Measurements from ENCODE around the gene OR6Q1.
"Not testable (repeated sequence)": the region's sequence is repeated elsewhere in the genome, so short reads cannot be mapped to it uniquely, and the experiment has no call there.

Gene OR6Q1

DNA sequence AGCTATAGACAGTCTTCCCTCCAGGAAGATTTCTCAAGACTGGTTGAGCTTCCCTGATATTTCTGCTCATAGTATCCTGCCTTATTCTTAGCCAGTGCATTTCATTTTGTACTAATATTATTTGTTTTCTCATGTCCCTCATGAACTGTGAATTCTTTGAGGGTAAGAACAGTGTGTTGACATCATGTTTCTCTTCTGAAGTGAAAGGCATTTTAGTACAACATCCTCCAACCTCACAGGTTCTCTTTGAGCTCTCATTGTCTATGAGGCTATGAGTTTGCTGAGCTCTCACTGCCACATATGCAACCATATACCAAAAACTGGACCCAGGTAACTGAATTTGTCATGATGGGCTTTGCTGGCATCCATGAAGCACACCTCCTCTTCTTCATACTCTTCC, at the start of gene OR6Q1:
TSS of gene OR6Q1 (plus strand) at position 301 of the 400 bp plus-strand sequence. CDS start at position 301, 0 bp downstream.
- no peak for DNase-seq

DNA sequence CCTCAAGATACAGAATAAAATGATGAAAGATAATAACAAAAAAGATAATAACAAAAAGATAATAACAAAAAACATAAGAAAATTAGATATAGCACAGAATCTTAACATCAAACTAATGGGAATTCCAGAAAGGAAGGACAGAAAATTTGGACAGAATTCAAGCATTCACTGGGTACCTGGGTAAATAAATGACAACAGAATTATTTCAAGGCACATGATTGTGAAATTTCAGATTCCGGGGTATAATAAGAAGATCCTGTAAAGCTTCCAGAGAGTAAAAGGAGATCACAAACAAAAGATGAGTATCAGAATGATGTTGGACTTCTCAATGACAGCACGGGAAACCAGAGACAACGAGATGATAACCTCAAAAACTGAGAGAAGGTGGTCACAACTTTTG, 49.2 kb upstream of the OR6Q1 start:
- DNase-seq: no peak

DNA sequence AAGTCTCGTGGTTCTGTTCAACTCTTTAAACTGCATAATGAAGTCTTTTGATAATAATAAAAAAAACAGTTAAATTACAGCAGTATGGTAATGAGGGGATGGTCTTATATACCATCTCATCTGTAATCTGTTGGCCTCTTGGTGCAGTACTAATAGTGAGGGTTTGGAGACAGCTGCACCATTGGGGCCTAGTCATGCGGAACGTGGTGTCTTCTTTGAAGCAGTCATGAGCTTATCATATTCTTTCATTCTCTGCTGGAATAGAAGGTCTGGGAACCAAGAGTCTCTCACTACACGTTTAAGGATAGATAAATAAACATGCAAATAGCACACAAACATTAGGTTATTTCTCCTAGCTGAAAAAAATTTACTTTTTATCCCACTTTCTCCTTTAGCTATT, 48.0 kb upstream of the OR6Q1 start:
- no peak for DNase-seq

DNA sequence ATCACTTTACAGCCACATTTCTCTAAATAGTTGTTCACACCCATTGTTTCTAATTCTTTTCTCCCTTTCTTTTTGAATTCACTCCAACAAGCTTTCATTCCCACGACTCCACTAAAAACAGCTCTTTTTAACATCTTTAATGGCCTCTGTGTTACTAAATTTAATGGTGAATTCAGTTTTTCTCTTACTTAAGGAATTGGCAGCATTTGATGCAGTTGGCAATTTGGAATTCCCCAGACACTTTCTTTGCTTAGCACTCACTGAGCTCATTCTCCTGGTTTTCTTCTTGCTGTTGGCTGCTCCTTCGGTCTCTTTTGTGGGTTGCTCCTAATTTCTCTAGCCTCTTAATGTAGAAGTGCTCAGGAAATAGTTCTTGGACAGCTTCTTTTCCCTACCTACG, 47.6 kb upstream of the OR6Q1 start:
- DNase-seq: no peak

GRCh38 chr11:57999523-57999922, 31.2 kb upstream of the OR6Q1 start:
- not testable (repeated sequence) for DNase-seq

- DNase-seq: not testable (repeated sequence)
These were observed 30.7 kb upstream of the OR6Q1 start for GRCh38 chr11:58000021-58000420.

DNA sequence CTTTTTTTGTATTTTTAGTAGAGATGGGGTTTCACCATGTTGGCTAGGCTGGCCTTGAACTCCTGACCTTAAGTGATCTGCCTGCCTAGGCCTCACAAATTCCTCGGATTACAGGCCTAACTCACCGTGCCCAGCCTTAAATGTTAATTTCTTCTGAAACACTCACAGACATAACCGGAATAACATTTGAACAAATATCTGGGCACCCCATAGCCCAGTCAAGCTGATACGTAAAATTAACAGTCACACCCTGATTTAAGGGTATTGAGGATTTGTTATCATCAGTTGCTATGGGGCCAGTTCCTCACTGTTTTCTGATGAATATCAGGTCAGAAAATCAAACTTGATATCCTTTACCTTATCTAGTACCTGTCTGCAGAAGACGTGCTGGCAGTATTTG, 30.1 kb upstream of the OR6Q1 start:
- no peak for DNase-seq

GRCh38 chr11:58003036-58003435, 27.7 kb upstream of the OR6Q1 start:
- DNase-seq: no peak

GRCh38 chr11:58003591-58003990, 27.2 kb upstream of the OR6Q1 start:
- DNase-seq: no peak

DNA sequence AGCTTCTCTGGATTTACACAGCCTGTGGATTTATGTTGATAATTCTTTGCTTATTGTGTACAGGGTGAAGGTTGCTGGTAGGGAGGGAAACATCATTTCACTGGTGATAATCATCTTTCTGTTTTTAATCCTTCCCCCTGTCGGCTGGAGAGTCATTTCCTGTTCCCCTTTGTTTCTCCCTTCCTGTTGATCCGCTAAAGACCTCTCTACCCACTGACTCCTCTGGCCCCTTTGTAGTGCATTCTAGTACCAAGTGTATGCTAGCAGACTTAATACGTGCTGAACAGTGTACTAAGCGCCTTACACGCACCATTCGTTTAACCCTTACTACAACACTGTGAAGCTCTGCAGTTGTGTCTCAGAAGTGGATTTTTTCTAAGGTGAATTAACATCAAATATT, 26.1 kb upstream of the OR6Q1 start:
- DNase-seq: no peak

DNA sequence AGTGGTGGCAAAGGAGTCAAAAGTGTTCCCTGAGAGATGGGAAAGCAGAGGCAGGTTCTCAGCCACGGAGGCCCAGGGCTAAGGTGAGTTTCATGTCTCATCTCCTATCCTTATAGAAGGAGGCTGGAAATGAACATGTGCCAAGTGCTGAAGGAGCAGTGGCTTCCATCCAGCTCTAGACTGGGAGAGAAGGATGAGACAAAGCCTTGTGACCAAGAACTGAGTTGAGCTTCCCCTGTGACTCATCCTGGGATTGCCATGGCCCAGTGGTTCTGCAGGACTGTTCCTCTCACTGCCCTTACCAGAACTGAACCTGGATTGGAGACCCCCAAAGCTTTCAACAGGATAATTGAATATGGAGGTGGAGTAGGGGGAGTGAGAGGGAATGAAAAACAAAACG, 23.8 kb upstream of the OR6Q1 start:
- DNase-seq: no peak

GRCh38 chr11:58011771-58012170, 19.0 kb upstream of the OR6Q1 start:
- no peak for DNase-seq

DNA sequence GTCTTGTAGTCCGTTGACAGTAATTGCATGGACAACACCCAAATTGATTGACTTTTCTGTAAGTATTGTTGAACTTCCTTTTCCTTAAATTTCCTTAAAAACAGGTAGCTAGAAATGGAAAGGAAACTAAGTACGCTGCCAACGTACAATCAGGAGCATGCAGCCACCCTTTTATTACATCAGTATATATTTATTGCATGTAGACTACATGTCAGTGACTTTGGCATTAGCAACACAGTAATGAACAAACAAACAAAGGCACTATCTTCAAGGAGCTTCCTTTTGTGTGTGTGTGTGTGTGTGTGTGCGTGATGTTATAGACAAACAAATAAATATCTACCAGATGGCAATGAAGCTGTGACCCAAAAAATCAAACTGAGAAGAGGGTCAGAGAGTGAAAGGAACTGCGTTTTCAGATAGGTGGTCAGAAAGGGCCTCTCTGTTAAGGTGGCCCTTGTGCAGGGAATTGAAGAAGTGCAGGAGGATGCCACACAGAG, 7.3 kb upstream of the OR6Q1 start, which contains the start of gene OR9Q1:
TSS of gene OR9Q1 (plus strand) at position 447 of the 497 bp plus-strand sequence. CDS start 155,564 bp downstream, outside the sequence.
- no peak for DNase-seq

- no peak for DNase-seq
These were observed 6.1 kb upstream of the OR6Q1 start for GRCh38 chr11:58024601-58025091.

- no peak for DNase-seq
These were observed 3.4 kb upstream of the OR6Q1 start for GRCh38 chr11:58027341-58027740.

- DNase-seq: no peak
These were observed 1.9 kb upstream of the OR6Q1 start for GRCh38 chr11:58028687-58029411.

DNA sequence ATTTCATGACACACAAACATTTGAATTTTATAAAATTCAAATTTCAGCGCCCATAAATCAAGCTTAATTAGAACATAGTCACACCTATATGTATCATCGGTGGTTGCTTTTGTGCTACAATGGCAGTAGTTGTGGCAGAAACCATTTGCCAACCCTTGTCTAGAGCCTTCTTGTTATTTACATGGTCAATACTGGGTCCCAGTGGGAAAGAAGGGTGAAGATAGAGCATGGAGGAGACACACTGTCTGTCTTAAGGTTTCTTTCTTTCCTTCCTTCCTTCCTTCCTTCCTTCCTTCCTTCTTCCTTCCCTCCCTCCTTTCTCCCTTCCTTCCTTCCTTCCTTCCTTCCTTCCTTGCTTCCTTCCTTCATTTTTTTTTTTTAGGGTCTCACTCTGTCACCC, 3.7 kb downstream of the OR6Q1 start:
- DNase-seq: no peak

GRCh38 chr11:58039589-58039988, 8.8 kb downstream of the OR6Q1 start:
- no peak for DNase-seq

DNA sequence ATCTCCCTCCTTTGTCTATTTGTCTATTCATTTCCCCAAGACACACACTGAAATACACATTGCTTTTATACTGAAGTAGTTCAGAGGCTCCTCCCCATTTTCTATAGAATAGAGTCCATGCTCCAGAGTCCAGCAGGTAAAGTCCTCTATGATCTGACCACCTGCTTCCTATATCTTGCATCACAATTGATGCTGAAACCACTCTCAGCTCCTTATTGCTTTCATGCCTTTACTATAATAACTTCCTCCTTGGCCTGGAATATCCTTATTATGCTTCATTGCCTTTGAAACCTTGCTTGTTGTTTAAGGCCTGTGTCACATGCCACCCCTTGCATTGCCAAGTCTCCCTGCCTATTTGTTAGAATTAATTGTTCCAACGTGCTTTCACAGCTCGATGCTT, 12.6 kb downstream of the OR6Q1 start:
- DNase-seq: no peak

DNA sequence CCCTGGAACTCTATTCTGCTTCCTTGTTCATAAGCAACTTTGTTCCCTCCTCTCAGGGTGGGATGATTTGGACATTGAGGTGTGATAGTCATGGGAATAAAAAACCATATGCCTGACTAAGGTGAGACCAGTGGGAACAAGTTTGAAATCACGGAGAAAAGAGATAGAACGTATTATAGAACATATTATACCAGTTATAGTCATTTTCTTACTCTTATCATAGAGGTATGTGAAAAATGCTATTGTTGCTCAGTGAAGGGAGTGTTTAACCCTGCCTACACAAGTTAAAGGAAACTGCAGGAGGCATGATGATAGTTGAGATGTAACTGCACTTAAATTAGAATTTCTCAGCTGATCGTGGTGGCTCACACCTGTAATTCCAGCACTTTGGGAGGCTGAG, 15.5 kb downstream of the OR6Q1 start:
- no peak for DNase-seq

- DNase-seq: no peak
These were observed 17.1 kb downstream of the OR6Q1 start for GRCh38 chr11:58047818-58048217.

- DNase-seq: no peak
These were observed 25.2 kb downstream of the OR6Q1 start for GRCh38 chr11:58055806-58056401.

DNA sequence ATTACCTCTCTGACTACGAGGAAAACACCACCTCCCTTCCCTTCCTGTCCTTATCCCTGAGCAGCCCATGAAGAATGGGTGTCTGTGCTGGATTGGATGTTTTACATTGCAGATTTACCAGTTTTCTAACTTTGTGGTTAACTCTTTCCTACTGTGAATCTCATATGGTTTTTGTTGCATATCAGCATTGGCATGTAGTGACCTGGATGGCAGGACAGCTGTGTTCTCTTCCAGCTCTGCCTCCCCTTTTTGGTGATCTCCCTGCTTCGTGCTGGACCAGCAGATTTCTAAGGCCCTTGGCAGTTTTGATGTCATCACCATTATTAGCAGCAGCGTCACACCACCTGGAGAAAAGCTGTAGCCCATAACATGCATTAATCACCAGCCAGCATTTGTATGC, 26.7 kb downstream of the OR6Q1 start:
- no peak for DNase-seq

GRCh38 chr11:58058276-58059006, 27.7 kb downstream of the OR6Q1 start:
- no peak for DNase-seq
